Caco-2 (cell line): Measurements from ENCODE around the gene SPECC1L. TPM values are rescaled to one million over a fixed set of nuclear protein-coding genes. Genes with fewer than 3 reads are reported as not detected.
A peak's percentile ranks its signal among the peaks of the same experiment; 100 is the strongest.

Experiments used
- BruUV-seq: library from RNA; stranded (reverse); fragments of 400-500 nt; replicated peaks from 2 replicates; lab custom pipeline; 2021; lab: Mats Ljungman, UMichigan
- CTCF ChIA-PET: fragments of 300-600 bp; sonication (Branson Sonifier 250); formaldehyde crosslinking; loops from one replicate; lab custom pipeline; 2022; ENCODE audit warnings: antibody characterized with exemption; lab: Charles Lee
- POLR2A ChIA-PET: fragments of 300-600 bp; sonication (Branson Sonifier 250); formaldehyde crosslinking; loops from one replicate; lab custom pipeline; 2022; ENCODE audit warnings: antibody characterized with exemption; lab: Charles Lee
- DNase-seq, 2 experiments: peaks; one replicate each; pipeline versions ENCODE4 v3.0.0 to v3.0.0-alpha.2; 2020 to 2022
- H3K27me3 ChIP-seq: replicated peaks from 2 replicates; pipeline ENCODE4 v1.6.0; 2011; ENCODE audit warnings: low read length; ENCODE audit not compliant: control insufficient read depth, insufficient read depth
- H3K36me3 ChIP-seq: 2 replicates; pipeline ENCODE4 v1.5.1; 2011; ENCODE audit warnings: low read length; ENCODE audit not compliant: control insufficient read depth, insufficient read depth
- H3K4me1 ChIP-seq: fragments of 250-450 bp; sonication (Bioruptor Pico); 2 replicates; pipeline ENCODE4 v1.5.1; 2020; ENCODE audit warnings: mild to moderate bottlenecking
- H3K4me3 ChIP-seq: 2 replicates; pipeline ENCODE4 v1.5.1; 2011; ENCODE audit warnings: low read depth, mild to moderate bottlenecking, control low read depth, low read length
- H3K9me3 ChIP-seq: fragments of 250-450 bp; sonication (Bioruptor Pico); 2 replicates; pipeline ENCODE4 v1.5.1; 2020; ENCODE audit warnings: mild to moderate bottlenecking, moderate library complexity
- H3K27ac Mint-ChIP-seq: one replicate; pipeline ENCODE4 v1.8.0; 2022; ENCODE audit warnings: mixed read lengths; ENCODE audit not compliant: unreplicated experiment
- H3K27me3 Mint-ChIP-seq: one replicate; pipeline ENCODE4 v1.8.0; 2022; ENCODE audit warnings: mixed read lengths; ENCODE audit not compliant: insufficient read depth, unreplicated experiment
- H3K36me3 Mint-ChIP-seq: one replicate; pipeline ENCODE4 v1.8.0; 2022; ENCODE audit warnings: mild to moderate bottlenecking, mixed read lengths; ENCODE audit not compliant: insufficient read depth, unreplicated experiment
- H3K4me1 Mint-ChIP-seq: one replicate; pipeline ENCODE4 v1.8.0; 2022; ENCODE audit warnings: low read depth, mixed read lengths; ENCODE audit not compliant: unreplicated experiment
- H3K4me3 Mint-ChIP-seq: one replicate; pipeline ENCODE4 v1.8.0; 2022; ENCODE audit warnings: mild to moderate bottlenecking, moderate library complexity, mixed read lengths; ENCODE audit not compliant: unreplicated experiment
- H3K9me3 Mint-ChIP-seq: one replicate; pipeline ENCODE4 v1.8.0; 2022; ENCODE audit warnings: mixed read lengths; ENCODE audit not compliant: unreplicated experiment
- CTCF ChIP-seq, 2 experiments: fragments of 200-600 bp in 1 of 2; IDR thresholded peaks; 1 replicate in 1 of 2; 2 replicates in 1 of 2; pipeline versions ENCODE4 v1.5.1 to v1.8.0; 2011 to 2022; ENCODE audit warnings: antibody characterized with exemption in 1 of 2, control low read depth in 1 of 2, inconsistent platforms in 1 of 2, low read depth in 1 of 2, low read length in 1 of 2, mild to moderate bottlenecking in 1 of 2, moderate library complexity in 1 of 2; ENCODE audit not compliant: insufficient read depth in 1 of 2, severe bottlenecking in 1 of 2, unreplicated experiment in 1 of 2
- intact Hi-C: fragments of 100-400 bp; cut with micrococcal nuclease; formaldehyde crosslinking; loops from one replicate; pipeline ENCODE4 v1.10.0; 2022; ENCODE audit not compliant: unreplicated experiment
- total RNA-seq: library from RNA; stranded (reverse); gene quantifications from 2 replicates; pipeline ENCODE4 v1.2.3, GENCODE V29; 2022

SPECC1L gene
- total RNA-seq, 1 experiment from 2014 or later: 72.8 TPM

DNA sequence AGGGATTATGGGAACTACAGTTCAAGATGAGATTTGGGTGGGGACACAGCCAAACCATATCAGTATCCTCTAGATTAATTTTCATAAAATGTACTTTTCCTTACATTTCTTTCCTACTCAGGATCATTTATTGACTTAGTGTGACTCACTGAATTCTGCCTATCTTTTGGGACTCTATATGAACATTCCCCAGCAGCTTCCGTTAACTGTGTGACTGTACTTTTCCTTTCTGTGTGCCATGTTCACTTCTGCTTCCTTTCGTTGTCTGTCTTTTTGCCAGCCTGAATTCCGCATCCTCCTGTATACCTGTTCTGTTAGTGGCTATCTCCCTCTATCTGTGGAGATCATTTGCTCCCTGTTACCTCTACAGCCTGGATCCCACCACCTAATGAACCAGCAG lies 48.8 kb downstream of the SPECC1L start:
- H3K9me3 ChIP-seq: no peaks in the 10 kb centered on the region
- H3K36me3 ChIP-seq: peaks cover 2% of the 10 kb centered on the region
- CTCF ChIA-PET: no interaction called here
- no peak for DNase-seq
- Mint-ChIP-seq H3K36me3 (peaks cover 69% of the 10 kb centered on the region), H3K9me3 (no peaks in the 10 kb centered on the region), H3K27ac (no peak overlapping the region), H3K4me1 (no peaks in the 10 kb centered on the region), H3K4me3 (peak overlapping the region; percentile 29), H3K27me3 (no peaks in the 10 kb centered on the region)
- no peaks in the 10 kb centered on the region for H3K4me1 ChIP-seq
- TF ChIP-seq CTCF (IDR thresholded peaks at IDR 0.05; ENCODE audit: insufficient read depth in 1 of 2, low read depth in 1 of 2, low read length in 1 of 2, severe bottlenecking in 1 of 2, unreplicated experiment in 1 of 2): no peak
- POLR2A ChIA-PET: no interaction called here
- H3K27me3 ChIP-seq: no peaks in the 10 kb centered on the region
- no peak overlapping the region for H3K4me3 ChIP-seq
- no TSS peak for BruUV-seq
- intact Hi-C loops: no loop called here

GRCh38 chr22:24321999-24322398 lies 51.4 kb downstream of the SPECC1L start:
- peaks cover 73% of the 10 kb centered on the region for H3K36me3 Mint-ChIP-seq
- no peaks in the 10 kb centered on the region for H3K36me3 ChIP-seq

DNA sequence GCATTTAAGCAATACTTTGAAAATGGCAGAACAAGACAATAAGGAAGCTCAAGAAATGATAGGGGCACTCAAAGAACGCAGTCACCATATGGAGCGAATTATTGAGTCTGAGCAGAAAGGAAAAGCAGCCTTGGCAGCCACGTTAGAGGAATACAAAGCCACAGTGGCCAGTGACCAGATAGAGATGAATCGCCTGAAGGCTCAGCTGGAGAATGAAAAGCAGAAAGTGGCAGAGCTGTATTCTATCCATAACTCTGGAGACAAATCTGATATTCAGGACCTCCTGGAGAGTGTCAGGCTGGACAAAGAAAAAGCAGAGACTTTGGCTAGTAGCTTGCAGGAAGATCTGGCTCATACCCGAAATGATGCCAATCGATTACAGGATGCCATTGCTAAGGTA lies 51.9 kb downstream of the SPECC1L start:
- H3K4me1 Mint-ChIP-seq: no peaks in the 10 kb centered on the region
- H3K4me3 ChIP-seq: no peak overlapping the region
- no peak for DNase-seq
- intact Hi-C loops: no loop called here
- H3K4me3 Mint-ChIP-seq: no peak overlapping the region
- BruUV-seq: no TSS peak
- no peaks in the 10 kb centered on the region for H3K9me3 Mint-ChIP-seq
- no peaks in the 10 kb centered on the region for H3K27me3 Mint-ChIP-seq
- peaks cover 78% of the 10 kb centered on the region for H3K36me3 Mint-ChIP-seq
- ChIA-PET CTCF (interaction anchor here (0.9 kb wide), 1 partner anchor 94 kb away, joined by 3 read pairs; no protein-coding TSS in a partner anchor), POLR2A (interaction anchor here (0.6 kb wide), 1 partner anchor 458 kb away, joined by 4 read pairs; no protein-coding TSS in a partner anchor)
- H3K36me3 ChIP-seq: no peaks in the 10 kb centered on the region
- no peaks in the 10 kb centered on the region for H3K27me3 ChIP-seq
- no peak overlapping the region for H3K27ac Mint-ChIP-seq
- no peak for TF ChIP-seq CTCF (IDR thresholded peaks at IDR 0.05; ENCODE audit: insufficient read depth in 1 of 2, low read depth in 1 of 2, low read length in 1 of 2, severe bottlenecking in 1 of 2, unreplicated experiment in 1 of 2)
- no peaks in the 10 kb centered on the region for H3K4me1 ChIP-seq
- no peaks in the 10 kb centered on the region for H3K9me3 ChIP-seq

More at GRCh38 chr22:24321999-24322398, 51.4 kb downstream of the SPECC1L start:
- H3K4me3 Mint-ChIP-seq: no peak overlapping the region
- H3K27me3 Mint-ChIP-seq: no peaks in the 10 kb centered on the region
- no peaks in the 10 kb centered on the region for H3K9me3 Mint-ChIP-seq
- TF ChIP-seq CTCF (IDR thresholded peaks at IDR 0.05; ENCODE audit: insufficient read depth in 1 of 2, low read depth in 1 of 2, low read length in 1 of 2, severe bottlenecking in 1 of 2, unreplicated experiment in 1 of 2): no peak
- no peak overlapping the region for H3K27ac Mint-ChIP-seq
- ChIA-PET CTCF (interaction anchor here (0.9 kb wide), 1 partner anchor 94 kb away, joined by 3 read pairs; no protein-coding TSS in a partner anchor), POLR2A (interaction anchor here (0.6 kb wide), 1 partner anchor 458 kb away, joined by 4 read pairs; no protein-coding TSS in a partner anchor)
- no peak overlapping the region for H3K4me3 ChIP-seq
- no TSS peak for BruUV-seq
- H3K9me3 ChIP-seq: no peaks in the 10 kb centered on the region
- DNase-seq: no peak
- intact Hi-C loops: no loop called here
- H3K4me1 Mint-ChIP-seq: no peaks in the 10 kb centered on the region
- no peaks in the 10 kb centered on the region for H3K27me3 ChIP-seq
- H3K4me1 ChIP-seq: no peaks in the 10 kb centered on the region
